Astrocyte (in vitro differentiated cells and primary cell): Measurements from ENCODE around the gene E2F1. TPM values are rescaled to one million over a fixed set of nuclear protein-coding genes. Genes with fewer than 3 reads are reported as not detected.

Experiments
- DNase-seq: peaks from one replicate; pipeline ENCODE4 v3.0.0-alpha.2; 2010; ENCODE audit warnings: low read depth
- FAIRE-seq: peaks from 2 replicates; lab custom pipeline; 2011; peaks lifted over from hg19 to GRCh38; lab: Jason Lieb, UNC
- H2AFZ ChIP-seq: 2 replicates; pipeline ENCODE4 v1.6.0; 2012; ENCODE audit warnings: low read depth, low read length, inconsistent platforms
- H3K27ac ChIP-seq: 2 replicates; pipeline ENCODE4 v1.5.1; 2011; ENCODE audit warnings: low read depth, low read length, inconsistent platforms
- H3K27me3 ChIP-seq: 2 replicates; pipeline ENCODE4 v1.6.0; 2011; ENCODE audit warnings: low read length, inconsistent platforms; ENCODE audit not compliant: insufficient read depth
- H3K36me3 ChIP-seq: 2 replicates; pipeline ENCODE4 v1.5.1; 2011; ENCODE audit warnings: low read length, inconsistent platforms; ENCODE audit not compliant: insufficient read depth
- H3K4me1 ChIP-seq: 2 replicates; pipeline ENCODE4 v1.5.1; 2011; ENCODE audit warnings: low read length, inconsistent platforms; ENCODE audit not compliant: insufficient read depth
- H3K4me2 ChIP-seq: 2 replicates; pipeline ENCODE4 v1.6.0; 2012; ENCODE audit warnings: low read length, inconsistent platforms
- H3K4me3 ChIP-seq: 2 replicates; pipeline ENCODE4 v1.5.1; 2011; ENCODE audit warnings: low read depth, mild to moderate bottlenecking, low read length, inconsistent platforms; ENCODE audit not compliant: insufficient read depth
- H3K79me2 ChIP-seq: 2 replicates; pipeline ENCODE4 v1.6.0; 2012; ENCODE audit warnings: mild to moderate bottlenecking, low read length, inconsistent platforms; ENCODE audit not compliant: insufficient read depth
- H3K9ac ChIP-seq: 2 replicates; pipeline ENCODE4 v1.6.0; 2012; ENCODE audit warnings: mild to moderate bottlenecking, low read length, inconsistent platforms
- H3K9me3 ChIP-seq: 2 replicates; pipeline ENCODE4 v1.5.1; 2012; ENCODE audit warnings: low read depth, mild to moderate bottlenecking, low read length, inconsistent platforms; ENCODE audit not compliant: insufficient read depth
- H4K20me1 ChIP-seq: 2 replicates; pipeline ENCODE4 v1.6.0; 2012; ENCODE audit warnings: low read length, inconsistent platforms; ENCODE audit not compliant: insufficient read depth
- H3K27ac Mint-ChIP-seq: one replicate; pipeline ENCODE4 v1.8.0; 2021; ENCODE audit warnings: mild to moderate bottlenecking, mixed read lengths; ENCODE audit not compliant: unreplicated experiment
- H3K27me3 Mint-ChIP-seq: one replicate; pipeline ENCODE4 v1.8.0; 2021; ENCODE audit warnings: low read depth, mixed read lengths; ENCODE audit not compliant: unreplicated experiment
- H3K36me3 Mint-ChIP-seq: one replicate; pipeline ENCODE4 v1.8.0; 2021; ENCODE audit warnings: low read depth, mixed read lengths; ENCODE audit not compliant: unreplicated experiment
- H3K4me1 Mint-ChIP-seq: one replicate; pipeline ENCODE4 v1.8.0; 2021; ENCODE audit warnings: low read depth, mixed read lengths; ENCODE audit not compliant: unreplicated experiment
- H3K4me3 Mint-ChIP-seq: one replicate; pipeline ENCODE4 v1.8.0; 2021; ENCODE audit warnings: mild to moderate bottlenecking, moderate library complexity, mixed read lengths; ENCODE audit not compliant: unreplicated experiment
- H3K9me3 Mint-ChIP-seq: one replicate; pipeline ENCODE4 v1.8.0; 2021; ENCODE audit warnings: mild to moderate bottlenecking, mixed read lengths; ENCODE audit not compliant: unreplicated experiment
- EZH2 ChIP-seq: IDR thresholded peaks from 2 replicates; pipeline ENCODE4 v1.6.1; 2012; ENCODE audit warnings: mild to moderate bottlenecking, low read length, inconsistent platforms; ENCODE audit not compliant: insufficient read depth
- total RNA-seq: library from RNA; stranded (reverse); gene quantifications from 2 replicates; pipeline ENCODE4 v1.2.1, GENCODE V29; 2021
- TF ChIP-seq, protein P1 (sequence below): IDR thresholded peaks from 2 replicates; pipeline ENCODE4 v1.5.1; 2011; ENCODE audit warnings: low read depth, mild to moderate bottlenecking, inconsistent platforms, low read length, moderate library complexity; ENCODE audit not compliant: insufficient read depth

E2F1 gene
- total RNA-seq, 1 donor from 2014 or later = 2.3 TPM

DNA sequence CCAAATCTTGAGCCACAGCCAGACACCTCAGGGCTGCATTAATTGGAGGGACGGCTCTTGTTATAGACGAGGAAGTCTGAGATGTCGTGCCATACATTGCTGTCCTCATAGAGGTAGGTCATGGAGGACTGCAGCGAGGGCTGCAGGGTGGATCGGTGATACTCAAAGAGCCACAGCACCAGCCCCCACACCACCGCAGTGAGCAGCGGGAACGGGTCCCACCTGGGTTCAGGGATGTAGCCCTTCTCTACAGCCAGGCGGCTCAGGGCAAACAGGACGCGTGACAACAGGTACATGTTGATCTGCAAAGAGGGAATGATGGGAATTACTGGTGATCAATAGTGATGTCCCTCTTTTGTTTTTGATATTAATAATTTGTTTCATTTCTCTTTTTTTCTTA is 21.5 kb upstream of the E2F1 start:
- Mint-ChIP-seq H3K9me3 (peaks cover 2% of the 10 kb centered on the region), H3K27me3 (peaks cover 7% of the 10 kb centered on the region), H3K4me1 (peaks cover 4% of the 10 kb centered on the region), H3K36me3 (no peaks in the 10 kb centered on the region), H3K4me3 (no peak overlapping the region), H3K27ac (no peak overlapping the region)
- Histone ChIP-seq H3K9me3 (no peaks in the 10 kb centered on the region), H2AFZ (no peak overlapping the region), H3K9ac (no peak overlapping the region), H4K20me1 (peaks cover 3% of the 10 kb centered on the region), H3K4me1 (no peaks in the 10 kb centered on the region), H3K27me3 (no peaks in the 10 kb centered on the region), H3K4me2 (no peak overlapping the region), H3K36me3 (no peaks in the 10 kb centered on the region), H3K27ac (no peak overlapping the region), H3K4me3 (no peak overlapping the region), H3K79me2 (no peaks in the 10 kb centered on the region)
- FAIRE-seq (no peak), DNase-seq (no peak)
- TF ChIP-seq, protein P1, sequence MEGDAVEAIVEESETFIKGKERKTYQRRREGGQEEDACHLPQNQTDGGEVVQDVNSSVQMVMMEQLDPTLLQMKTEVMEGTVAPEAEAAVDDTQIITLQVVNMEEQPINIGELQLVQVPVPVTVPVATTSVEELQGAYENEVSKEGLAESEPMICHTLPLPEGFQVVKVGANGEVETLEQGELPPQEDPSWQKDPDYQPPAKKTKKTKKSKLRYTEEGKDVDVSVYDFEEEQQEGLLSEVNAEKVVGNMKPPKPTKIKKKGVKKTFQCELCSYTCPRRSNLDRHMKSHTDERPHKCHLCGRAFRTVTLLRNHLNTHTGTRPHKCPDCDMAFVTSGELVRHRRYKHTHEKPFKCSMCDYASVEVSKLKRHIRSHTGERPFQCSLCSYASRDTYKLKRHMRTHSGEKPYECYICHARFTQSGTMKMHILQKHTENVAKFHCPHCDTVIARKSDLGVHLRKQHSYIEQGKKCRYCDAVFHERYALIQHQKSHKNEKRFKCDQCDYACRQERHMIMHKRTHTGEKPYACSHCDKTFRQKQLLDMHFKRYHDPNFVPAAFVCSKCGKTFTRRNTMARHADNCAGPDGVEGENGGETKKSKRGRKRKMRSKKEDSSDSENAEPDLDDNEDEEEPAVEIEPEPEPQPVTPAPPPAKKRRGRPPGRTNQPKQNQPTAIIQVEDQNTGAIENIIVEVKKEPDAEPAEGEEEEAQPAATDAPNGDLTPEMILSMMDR = no peak
- TF ChIP-seq EZH2 = no peak

DNA sequence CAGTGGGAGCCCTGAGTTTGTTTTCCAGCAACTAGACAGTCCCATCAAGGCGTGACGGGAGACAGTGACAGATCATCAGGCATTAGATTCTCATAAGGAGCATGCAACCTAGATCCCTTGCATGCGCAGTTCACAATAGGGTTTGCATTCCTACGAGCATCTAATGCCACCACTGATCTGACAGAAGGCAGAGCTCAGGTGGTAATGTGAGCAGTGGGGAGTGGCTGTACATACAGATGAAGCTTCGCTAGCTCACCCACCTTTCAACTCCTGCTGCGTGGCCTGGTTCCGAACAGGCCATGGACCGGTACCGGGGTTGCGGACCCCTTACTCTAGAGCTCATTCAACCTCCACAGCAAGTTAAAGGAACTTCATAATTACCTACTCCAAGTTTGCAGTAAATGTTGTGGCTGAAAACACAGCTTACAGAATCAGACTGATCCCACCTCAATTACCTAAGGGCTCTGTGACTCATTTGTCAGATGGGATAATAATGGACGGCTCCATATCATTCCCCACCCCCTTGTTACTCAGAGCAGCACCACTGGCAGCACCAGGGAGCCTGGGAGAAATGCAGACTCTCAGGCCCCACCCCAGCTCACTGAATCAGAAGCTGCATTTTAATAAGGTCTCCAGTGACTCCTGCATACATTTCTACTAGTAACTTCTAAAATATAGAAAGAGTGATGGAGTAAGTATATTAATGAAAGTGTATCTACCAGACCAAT is 18.2 kb upstream of the E2F1 start:
- Histone ChIP-seq H3K79me2 (no peaks in the 10 kb centered on the region), H4K20me1 (no peaks in the 10 kb centered on the region), H3K9me3 (no peaks in the 10 kb centered on the region), H3K36me3 (no peaks in the 10 kb centered on the region), H2AFZ (no peak overlapping the region), H3K27ac (no peak overlapping the region), H3K4me1 (no peaks in the 10 kb centered on the region), H3K27me3 (no peaks in the 10 kb centered on the region), H3K4me3 (no peak overlapping the region), H3K4me2 (no peak overlapping the region), H3K9ac (no peak overlapping the region)
- Mint-ChIP-seq H3K27ac (no peak overlapping the region), H3K9me3 (peaks cover 10% of the 10 kb centered on the region), H3K4me3 (no peak overlapping the region), H3K27me3 (peaks cover 3% of the 10 kb centered on the region), H3K36me3 (no peaks in the 10 kb centered on the region), H3K4me1 (peaks cover 3% of the 10 kb centered on the region)
- TF ChIP-seq, protein P1 = no peak
- no peak for TF ChIP-seq EZH2
- FAIRE-seq (no peak), DNase-seq (no peak)

DNA sequence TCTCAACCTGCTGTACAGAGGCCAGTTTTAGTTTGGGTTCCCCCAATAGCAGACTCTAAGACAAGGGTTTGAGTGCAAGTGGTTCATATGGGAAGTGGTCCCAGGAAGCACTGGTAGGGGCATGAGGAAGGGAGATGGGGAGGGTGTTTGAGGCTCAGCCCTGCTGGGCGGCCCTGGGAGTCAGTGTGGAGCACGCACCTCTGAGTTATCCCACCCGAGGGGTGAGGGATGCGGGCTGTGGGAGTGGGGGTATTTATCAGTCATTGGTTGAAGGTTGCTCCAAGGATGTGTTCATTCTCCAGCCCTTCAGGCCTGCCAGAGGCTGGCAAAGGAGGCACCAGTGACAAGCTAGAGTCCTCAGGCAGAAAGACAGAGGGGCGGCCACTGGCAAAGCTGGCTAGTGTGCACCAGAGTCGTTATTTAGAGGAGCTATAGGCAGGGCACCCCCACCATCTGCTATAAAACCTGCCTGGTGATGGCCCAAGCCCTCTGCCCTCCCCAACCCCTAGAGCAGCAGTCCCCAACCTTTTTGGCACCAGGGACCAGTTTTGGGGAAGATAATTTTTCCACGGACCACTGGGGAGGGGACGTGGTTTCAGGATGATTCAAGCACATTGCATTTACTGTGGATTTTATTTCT is 17.4 kb upstream of the E2F1 start:
- TF ChIP-seq, protein P1 = no peak
- no peak for TF ChIP-seq EZH2
- Mint-ChIP-seq H3K36me3 (no peaks in the 10 kb centered on the region), H3K27ac (no peak overlapping the region), H3K27me3 (peaks cover 3% of the 10 kb centered on the region), H3K4me1 (no peaks in the 10 kb centered on the region), H3K9me3 (peaks cover 10% of the 10 kb centered on the region), H3K4me3 (no peak overlapping the region)
- H2AFZ ChIP-seq = no peak overlapping the region
- no peaks in the 10 kb centered on the region for H3K9me3 ChIP-seq
- H3K79me2 ChIP-seq = no peaks in the 10 kb centered on the region
- H3K4me2 ChIP-seq = no peak overlapping the region
- H4K20me1 ChIP-seq = no peaks in the 10 kb centered on the region
- H3K9ac ChIP-seq = no peak overlapping the region
- H3K36me3 ChIP-seq = no peaks in the 10 kb centered on the region
- no peak for FAIRE-seq
- DNase-seq = no peak
- H3K4me1 ChIP-seq = no peaks in the 10 kb centered on the region
- no peak overlapping the region for H3K27ac ChIP-seq
- H3K4me3 ChIP-seq = no peak overlapping the region
- no peaks in the 10 kb centered on the region for H3K27me3 ChIP-seq
